Epidermal melanocyte (primary cell): Measurements from ENCODE around the gene PKP3.
"Not testable (repeated sequence)": the region's sequence is repeated elsewhere in the genome, so short reads cannot be mapped to it uniquely, and the experiment has no call there.

Experiments used
- DNase-seq: peaks from one replicate; pipeline ENCODE4 v3.0.0; 2011; ENCODE audit warnings: low spot score; ENCODE audit not compliant: insufficient read length

The PKP3 gene

DNA sequence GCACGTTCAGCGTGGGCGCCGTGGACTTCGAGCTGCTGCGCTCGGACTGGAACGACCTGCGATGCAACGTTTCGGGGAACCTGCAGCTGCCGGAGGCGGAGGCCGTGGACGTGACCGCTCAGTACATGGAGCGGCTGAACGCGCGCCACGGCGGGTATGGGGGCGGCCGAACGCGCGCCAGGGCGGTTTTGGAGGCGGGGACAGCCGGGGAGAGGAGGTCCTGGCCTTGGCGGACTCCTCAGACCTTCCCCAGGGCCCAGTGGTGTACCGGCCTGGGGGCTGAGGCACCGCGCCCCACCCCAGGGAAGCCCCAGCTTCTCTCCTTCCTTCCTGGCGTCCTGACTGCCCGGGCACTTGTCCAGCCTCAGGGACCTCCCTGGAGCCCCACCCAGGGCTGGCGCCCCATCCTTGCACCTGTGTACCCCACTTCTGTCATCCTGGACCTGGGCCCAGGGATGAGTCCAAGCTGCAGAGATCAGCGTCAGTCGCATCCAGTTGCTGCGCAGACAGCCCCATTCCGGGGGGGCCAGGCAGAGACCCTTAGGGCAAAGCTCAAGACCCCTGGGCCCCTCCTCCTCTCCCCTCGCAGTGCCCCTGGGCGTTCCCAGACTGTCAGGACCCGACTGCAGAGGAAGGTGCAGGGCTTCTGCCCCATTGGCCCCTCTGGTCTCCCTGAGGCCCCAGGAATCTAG lies 16.7 kb upstream of the PKP3 start:
- peak; percentile 15 for DNase-seq

DNA sequence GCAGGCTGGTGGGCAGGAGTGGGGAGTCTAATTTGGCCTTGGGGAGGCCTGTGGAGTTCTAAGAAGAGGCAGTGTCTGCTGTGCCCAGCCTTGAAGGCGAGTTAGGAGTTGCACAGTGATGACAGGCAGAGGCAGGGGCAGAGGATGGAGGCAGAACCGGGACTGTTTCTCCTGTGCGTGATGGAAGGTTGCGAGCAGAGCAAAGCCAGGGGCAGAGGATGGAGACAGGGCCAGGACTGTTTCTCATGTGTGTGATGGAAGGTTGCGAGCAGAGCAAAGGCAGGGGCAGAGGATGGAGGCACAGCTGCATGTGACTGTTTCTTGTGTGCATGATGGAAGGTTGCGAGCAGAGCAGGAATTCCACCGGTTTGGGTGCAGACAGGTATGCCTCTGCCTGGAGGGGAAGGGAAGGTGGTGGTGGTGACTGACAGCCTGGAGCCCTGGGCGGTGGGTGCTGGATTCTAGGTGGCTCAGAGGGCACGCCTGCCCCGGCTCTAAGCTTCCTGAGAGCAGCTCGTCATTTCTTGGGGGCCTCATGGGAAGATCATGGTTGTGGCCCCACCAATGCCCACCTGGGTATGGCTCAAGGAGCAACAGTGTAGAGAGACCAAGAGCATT lies 16.0 kb upstream of the PKP3 start:
- DNase-seq, result peak; percentile 18

- no peak for DNase-seq
These were observed 14.6 kb upstream of the PKP3 start for GRCh38 chr11:379205-380094.

GRCh38 chr11:380095-380480 lies 13.9 kb upstream of the PKP3 start:
- no peak for DNase-seq

DNA sequence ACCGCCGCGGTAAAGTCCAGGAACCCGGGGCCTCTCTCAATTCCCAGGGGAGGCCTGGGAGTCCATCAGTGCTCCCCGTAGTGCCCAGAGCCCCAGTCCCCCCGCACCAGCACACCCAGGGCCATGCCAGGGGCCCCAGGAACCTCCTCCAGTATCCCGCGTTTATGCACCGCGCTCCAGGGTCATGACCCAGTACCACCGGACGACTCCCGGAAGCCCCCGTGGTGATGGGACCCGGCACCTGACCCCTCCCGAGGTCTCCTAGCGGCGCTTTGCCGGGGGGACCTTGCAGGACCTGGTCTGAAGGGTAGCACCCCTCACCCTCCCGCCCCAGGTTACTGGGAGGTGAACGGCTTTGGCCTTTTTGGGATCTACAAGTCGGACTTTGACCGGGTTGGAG lies 13.5 kb upstream of the PKP3 start:
- no peak for DNase-seq

DNA sequence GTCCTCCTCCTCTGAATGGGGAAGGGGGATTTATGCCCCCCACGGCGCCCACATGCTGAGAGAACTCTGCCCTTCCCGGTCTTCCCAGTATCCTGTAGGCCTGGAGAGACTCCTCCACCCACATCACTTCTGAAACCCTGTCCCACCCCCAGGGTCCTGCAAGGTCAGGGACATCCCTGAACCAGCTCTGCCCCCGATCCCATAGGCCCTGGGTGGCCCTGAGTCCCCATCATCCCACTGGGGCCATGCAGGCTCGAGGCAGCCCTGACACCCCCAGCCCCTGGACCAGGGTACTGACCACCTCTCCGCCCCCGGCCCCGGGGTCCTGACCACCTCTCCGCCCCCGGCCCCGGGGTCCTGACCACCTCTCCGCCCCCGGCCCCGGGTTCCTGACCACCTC lies 13.0 kb upstream of the PKP3 start:
- no peak for DNase-seq

DNA sequence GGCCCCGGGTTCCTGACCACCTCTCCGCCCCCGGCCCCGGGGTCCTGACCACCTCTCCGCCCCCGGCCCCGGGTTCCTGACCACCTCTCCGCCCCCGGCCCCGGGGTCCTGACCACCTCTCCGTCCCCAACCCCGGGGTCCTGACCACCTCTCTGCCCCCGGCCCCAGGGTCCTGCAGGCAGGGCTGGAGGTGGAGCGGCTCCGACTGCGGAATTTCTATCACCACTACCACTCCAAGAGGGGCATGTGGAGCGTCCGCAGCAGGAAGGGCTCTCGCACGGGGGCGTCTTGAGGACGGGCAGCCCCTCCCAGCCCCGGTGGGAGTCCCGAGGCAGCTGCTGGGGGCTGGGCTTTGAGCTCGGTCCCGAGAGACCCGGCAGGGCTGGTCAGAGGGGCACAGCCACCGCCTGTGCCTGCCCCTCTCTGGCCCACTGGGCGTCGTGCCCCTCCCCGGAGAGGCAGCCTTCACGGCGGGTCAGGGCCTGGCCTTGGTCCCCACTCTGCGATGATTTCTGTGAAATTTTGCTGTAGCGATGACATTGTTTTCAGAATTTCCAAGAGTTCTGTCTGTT lies 12.4 kb upstream of the PKP3 start:
- no peak for DNase-seq

GRCh38 chr11:382081-382629 lies 11.9 kb upstream of the PKP3 start:
- no peak for DNase-seq

- no peak for DNase-seq
These were observed 10.6 kb upstream of the PKP3 start for GRCh38 chr11:383431-383830.

- no peak for DNase-seq
These were observed 9.5 kb upstream of the PKP3 start for GRCh38 chr11:384511-384910.

GRCh38 chr11:385594-386351 lies 8.2 kb upstream of the PKP3 start:
- no peak for DNase-seq

DNA sequence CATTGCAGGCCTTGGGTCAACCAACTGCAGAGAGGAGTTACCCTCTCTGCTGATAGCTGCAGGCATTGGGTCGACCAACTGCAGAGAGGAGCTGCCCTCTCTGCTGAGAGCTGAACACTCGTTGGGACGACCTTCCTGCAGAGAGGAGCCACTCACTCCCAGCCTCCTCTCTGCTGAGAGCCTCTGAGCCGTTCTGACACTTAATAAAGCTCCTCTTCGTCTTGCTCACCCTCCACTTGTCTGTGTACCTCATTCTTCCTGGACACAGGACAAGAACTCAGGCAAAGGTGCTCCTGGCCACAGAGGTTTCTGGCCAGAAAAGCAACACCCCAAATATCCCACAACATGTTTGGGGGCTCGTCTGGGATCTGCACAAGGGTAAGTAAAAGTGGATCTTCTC lies 7.5 kb upstream of the PKP3 start:
- DNase-seq, result no peak

GRCh38 chr11:387193-387793 lies 6.7 kb upstream of the PKP3 start:
- no peak for DNase-seq

- not testable (repeated sequence) for DNase-seq
These were observed 4.6 kb upstream of the PKP3 start for GRCh38 chr11:389369-389768.

DNA sequence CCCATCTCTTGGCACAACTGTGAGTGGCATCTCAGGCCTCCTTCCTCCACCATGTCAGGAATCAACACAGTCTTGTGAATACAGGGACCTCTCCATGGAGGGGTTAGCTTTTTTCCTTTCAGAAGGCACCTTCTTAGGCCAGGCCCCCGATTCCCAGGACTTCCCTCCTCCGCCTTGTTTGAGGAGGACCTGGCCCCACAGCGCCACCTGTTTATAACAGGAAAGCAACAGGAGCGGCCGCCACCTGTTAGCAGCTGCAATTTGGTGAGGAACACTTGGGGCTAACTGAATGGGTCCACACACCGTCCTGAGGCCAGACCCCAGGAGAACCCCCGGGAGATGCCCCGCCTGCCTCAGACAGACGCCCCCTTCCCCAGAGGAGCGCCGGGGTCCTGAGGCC lies 3.8 kb upstream of the PKP3 start:
- DNase-seq, result no peak

DNA sequence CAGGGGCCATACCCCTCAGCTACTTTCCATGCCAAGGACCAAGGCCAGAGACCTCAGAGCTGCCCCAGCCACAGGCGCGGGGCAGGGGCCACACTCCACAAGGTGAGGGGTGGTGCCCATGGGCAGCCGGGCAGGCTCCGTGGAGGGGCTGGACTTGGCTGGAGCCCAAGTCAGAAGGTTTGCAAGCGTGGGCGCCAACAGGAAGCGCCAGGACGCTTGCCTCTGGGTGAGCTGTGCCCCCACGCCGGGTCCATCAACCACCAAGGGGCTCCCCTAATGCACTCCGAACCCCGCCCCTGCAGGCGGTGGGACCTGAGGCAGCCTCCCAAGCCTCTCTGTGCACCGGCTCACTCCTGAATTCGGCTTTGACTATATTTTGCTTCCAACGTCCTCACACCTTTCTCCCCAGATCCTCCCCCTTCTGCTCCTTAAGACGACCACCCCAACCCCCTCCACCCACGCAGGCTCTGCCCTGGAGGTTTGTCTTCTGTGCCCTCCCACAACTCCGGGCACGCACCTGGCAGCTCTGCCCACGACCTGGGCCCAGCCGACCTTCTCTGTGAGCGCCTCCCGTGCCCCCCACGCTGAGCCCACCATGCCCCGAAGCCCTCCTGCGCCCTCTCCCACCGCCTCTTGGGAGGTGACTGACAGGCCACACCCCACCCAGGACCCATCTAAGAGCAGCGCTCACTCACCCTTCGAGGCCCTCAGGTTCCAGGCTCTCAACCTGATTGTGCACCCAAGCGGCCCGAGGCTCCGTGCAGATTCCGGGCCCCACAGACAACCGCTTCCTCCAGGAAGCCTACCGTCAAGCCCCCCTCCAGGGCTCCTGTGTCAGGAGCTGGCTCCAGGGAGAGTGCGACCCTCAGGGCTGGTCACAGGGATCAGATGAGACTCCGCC lies 2.6 kb upstream of the PKP3 start:
- no peak for DNase-seq

GRCh38 chr11:392102-392777 lies 1.8 kb upstream of the PKP3 start:
- no peak for DNase-seq

DNA sequence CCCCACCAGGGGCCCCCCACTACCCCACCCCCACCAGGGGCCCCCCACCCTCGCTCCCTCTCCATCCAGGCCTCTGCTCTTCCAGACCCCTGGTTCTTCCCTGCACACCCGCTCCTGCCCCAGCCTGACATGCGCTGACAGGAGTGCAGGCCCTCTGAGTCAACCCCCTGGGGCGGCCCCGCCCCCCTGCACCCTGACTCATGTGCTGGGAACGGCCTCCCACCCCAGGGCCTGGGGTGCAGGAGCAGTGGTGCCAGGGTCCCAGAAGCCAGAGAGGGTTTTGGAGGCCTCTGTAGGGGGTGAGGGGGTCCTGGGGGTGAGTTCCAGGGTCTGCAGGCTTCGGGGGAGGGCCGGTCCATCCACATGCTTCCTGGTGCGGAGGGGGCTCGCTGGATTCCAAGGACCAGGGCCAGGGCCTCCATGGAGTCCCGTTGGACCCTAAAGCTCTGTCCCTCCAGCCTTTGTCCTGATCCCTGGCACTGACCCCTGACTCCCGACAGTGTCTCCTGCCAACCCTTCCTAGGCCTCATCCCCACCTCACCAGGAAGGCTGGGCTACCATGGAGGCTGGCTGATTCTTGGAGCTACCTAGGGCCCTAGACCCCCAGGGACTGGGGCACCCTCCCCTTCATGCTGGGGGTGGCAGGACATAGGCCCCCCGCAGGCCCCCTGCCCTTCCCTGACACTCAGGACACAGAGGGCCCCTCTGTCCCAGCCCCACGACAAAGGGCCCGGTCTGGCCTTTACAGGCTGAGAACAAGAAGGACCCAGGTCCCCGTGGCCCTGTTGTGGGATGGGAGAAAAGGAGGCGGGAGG lies 583 bp upstream of the PKP3 start:
- peak; percentile 95 for DNase-seq
